Myocyte (in vitro differentiated cells): ENCODE data around the gene DAB2IP. TPM values are rescaled to one million over a fixed set of nuclear protein-coding genes. Genes with fewer than 3 reads are reported as not detected.
"Not testable (repeated sequence)": the region's sequence is repeated elsewhere in the genome, so short reads cannot be mapped to it uniquely, and the experiment has no call there.

Experiments used
- DNase-seq: peaks from one replicate; pipeline ENCODE4 v3.0.0-alpha.2; 2012; ENCODE audit warnings: low read depth
- total RNA-seq: library from RNA; depleted of rRNA; stranded (reverse); fragments of >200 nt; gene quantifications from 2 replicates; pipeline ENCODE4 v1.2.3, GENCODE V29; 2014

The DAB2IP gene
- total RNA-seq, 1 donor from 2014 or later = 4.5 TPM

GRCh38 chr9:121785673-121786542 lies 134.5 kb downstream of the DAB2IP start:
- DNase-seq = no peak

- no peak for DNase-seq
Measured at GRCh38 chr9:121786543-121786948, 135.1 kb downstream of the DAB2IP start.

- no peak for DNase-seq
Measured at GRCh38 chr9:121786998-121787422, 135.6 kb downstream of the DAB2IP start.

- DNase-seq = no peak
Measured at GRCh38 chr9:121788686-121789366, 137.4 kb downstream of the DAB2IP start.

GRCh38 chr9:121790841-121791240 lies 139.4 kb downstream of the DAB2IP start:
- DNase-seq = no peak

GRCh38 chr9:121792476-121792875 lies 141.0 kb downstream of the DAB2IP start:
- DNase-seq = not testable (repeated sequence)

GRCh38 chr9:121794334-121794733 lies 142.9 kb downstream of the DAB2IP start:
- not testable (repeated sequence) for DNase-seq

- no peak for DNase-seq
Measured at GRCh38 chr9:121797081-121797480, 145.6 kb downstream of the DAB2IP start.

- no peak for DNase-seq
Measured at GRCh38 chr9:121798941-121799340, 147.5 kb downstream of the DAB2IP start.

GRCh38 chr9:121800376-121800775 lies 148.9 kb downstream of the DAB2IP start:
- DNase-seq = no peak

GRCh38 chr9:121801579-121801978 lies 150.1 kb downstream of the DAB2IP start:
- DNase-seq = no peak

- no peak for DNase-seq
Measured at GRCh38 chr9:121802753-121803152, 151.3 kb downstream of the DAB2IP start.

GRCh38 chr9:121807069-121807822 lies 155.8 kb downstream of the DAB2IP start:
- peak; percentile 23 for DNase-seq

GRCh38 chr9:121807823-121808278 lies 156.4 kb downstream of the DAB2IP start:
- DNase-seq = peak; percentile 23

GRCh38 chr9:121808781-121809180 lies 157.3 kb downstream of the DAB2IP start:
- DNase-seq = no peak

- DNase-seq = no peak
Measured at GRCh38 chr9:121809356-121810050, 158.1 kb downstream of the DAB2IP start.

GRCh38 chr9:121810489-121810888 lies 159.1 kb downstream of the DAB2IP start:
- no peak for DNase-seq

GRCh38 chr9:121811140-121811539 lies 159.7 kb downstream of the DAB2IP start:
- DNase-seq = no peak

- DNase-seq = no peak
Measured at GRCh38 chr9:121811751-121812150, 160.3 kb downstream of the DAB2IP start.

- no peak for DNase-seq
Measured at GRCh38 chr9:121812159-121812735, 160.8 kb downstream of the DAB2IP start.
